GM12878 (cell line): Measurements from ENCODE around the gene SLC9A8. TPM values are rescaled to one million over a fixed set of nuclear protein-coding genes. Genes with fewer than 3 reads are reported as not detected.

Source experiments
- FOXK2 ChIP-seq: fragments of 450-650 bp; IDR thresholded peaks from 2 replicates; pipeline ENCODE4 v1.6.1; 2017; ENCODE audit warnings: mild to moderate bottlenecking, moderate library complexity
- LARP7 ChIP-seq: fragments of 450-650 bp; IDR thresholded peaks from 2 replicates; pipeline ENCODE4 v1.6.1; 2017; ENCODE audit warnings: mild to moderate bottlenecking
- MTA2 ChIP-seq: fragments of 450-650 bp; IDR thresholded peaks from 2 replicates; pipeline ENCODE4 v1.6.1; 2016; ENCODE audit warnings: low read depth, mild to moderate bottlenecking, moderate library complexity
- POLR2AphosphoS5 ChIP-seq: IDR thresholded peaks from 2 replicates; pipeline ENCODE4 v1.6.1; 2011; ENCODE audit warnings: mild to moderate bottlenecking, low read length, inconsistent platforms
- RUNX3 ChIP-seq: IDR thresholded peaks from 2 replicates; pipeline ENCODE4 v1.6.1; 2012; ENCODE audit warnings: low read length, inconsistent platforms
- polyA plus RNA-seq, 11 experiments: library from polyadenylated mRNA; depleted of rRNA in 4 of 11; unstranded in 6 of 11; stranded (reverse) in 5 of 11; fragments of >200 nt; fragmentation: Nextera tagmentation in 4 of 11; fragmentation: Illumina TruSeq in 1 of 11; extraction: Ambion mirVana in 4 of 11; extraction: Trizol in 1 of 11; gene quantifications; 1 replicate in 1 of 11; 2 replicates in 10 of 11; pipeline versions ENCODE4 v1.2.1 to v1.2.3, GENCODE V29; 2011 to 2016; ENCODE audit warnings: inconsistent platforms in 2 of 11, missing spikeins in 2 of 11, low read depth in 1 of 11
- total RNA-seq, 4 experiments: library from RNA; depleted of rRNA in 3 of 4; stranded (reverse); fragments of >200 nt in 3 of 4; fragmentation: Illumina TruSeq in 1 of 4; extraction: Trizol in 1 of 4; gene quantifications; 2 replicates each; pipeline versions ENCODE4 v1.2.1 to v1.2.3, GENCODE V29; 2013 to 2021
- TF ChIP-seq, protein P1 (sequence below): IDR thresholded peaks from 2 replicates; pipeline ENCODE4 v1.6.1; 2011; ENCODE audit warnings: mild to moderate bottlenecking, low read depth, low read length, moderate library complexity; ENCODE audit not compliant: insufficient replicate concordance
- TF ChIP-seq, protein P2 (sequence below): fragments of 450-650 bp; formaldehyde crosslinking; IDR thresholded peaks from 2 replicates; pipeline ENCODE4 v1.4.0; 2020; ENCODE audit warnings: mild to moderate bottlenecking, moderate library complexity
- TF ChIP-seq, protein P3 (sequence below): fragments of 450-650 bp; IDR thresholded peaks from 2 replicates; pipeline ENCODE4 v1.6.1; 2016; ENCODE audit warnings: mild to moderate bottlenecking, moderate library complexity, borderline replicate concordance
- TF ChIP-seq, protein P4 (sequence below): fragments of 450-650 bp; IDR thresholded peaks from 2 replicates; pipeline ENCODE4 v1.6.1; 2017; ENCODE audit warnings: antibody characterized with exemption, mild to moderate bottlenecking, moderate library complexity
- TF ChIP-seq, protein P5 (sequence below): fragments of 450-650 bp; IDR thresholded peaks from 2 replicates; pipeline ENCODE4 v1.6.1; 2017; ENCODE audit warnings: mild to moderate bottlenecking, moderate library complexity

Gene SLC9A8
- total and polyA plus RNA-seq, 10 of the 15 experiments (the other 5 are each of a cell fraction or from before 2014, with no cell fraction given): 0.40 to 15.5 (median 6.5) TPM

DNA sequence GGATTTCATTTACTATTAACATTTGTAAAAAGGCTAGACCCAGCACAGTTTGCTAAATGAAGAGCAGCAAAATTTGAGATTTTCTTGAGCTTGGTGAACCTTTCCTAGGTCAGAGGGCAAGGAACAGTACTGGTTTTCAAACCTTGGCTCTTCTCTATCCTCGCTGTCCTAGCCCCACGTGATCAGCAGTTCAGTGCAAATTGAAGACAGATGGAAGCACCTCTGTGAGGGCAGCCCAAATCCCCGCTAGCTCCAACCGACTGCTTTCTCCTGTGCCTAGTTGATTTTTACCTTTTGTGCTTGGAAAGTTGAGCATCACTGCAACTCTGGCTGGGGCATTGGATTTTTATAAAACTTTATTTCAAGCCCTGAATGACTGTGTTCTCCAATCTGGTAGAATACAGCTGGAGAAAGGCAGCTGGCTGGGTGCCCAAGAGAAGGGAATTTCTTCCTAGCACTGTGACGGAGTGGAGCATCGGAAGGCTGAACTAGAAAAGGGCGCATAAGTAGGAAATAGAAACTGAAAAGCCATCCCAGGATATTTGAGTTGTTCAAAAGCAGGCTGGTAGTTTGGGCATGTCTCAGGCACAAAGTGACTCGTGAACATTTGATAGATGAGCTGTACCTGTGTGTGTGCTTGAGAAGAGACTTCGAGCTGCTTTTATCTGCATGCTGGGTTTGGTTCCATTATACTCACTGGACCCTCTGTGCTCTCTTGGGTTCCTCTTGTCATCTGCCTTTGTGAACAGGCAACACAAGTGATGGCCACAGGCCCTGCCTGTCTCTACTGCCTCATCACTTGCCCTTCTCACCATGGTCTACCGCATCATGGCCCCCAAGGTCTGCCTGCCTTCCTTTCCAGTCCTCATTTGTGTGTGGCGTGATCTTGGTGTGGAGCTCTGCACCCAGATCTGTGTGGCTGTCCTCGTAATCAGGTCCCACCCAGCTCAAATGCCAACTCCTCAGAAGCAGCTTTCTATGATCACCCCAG lies 125.8 kb downstream of the SLC9A8 start (continued):
- TF ChIP-seq, protein P1, sequence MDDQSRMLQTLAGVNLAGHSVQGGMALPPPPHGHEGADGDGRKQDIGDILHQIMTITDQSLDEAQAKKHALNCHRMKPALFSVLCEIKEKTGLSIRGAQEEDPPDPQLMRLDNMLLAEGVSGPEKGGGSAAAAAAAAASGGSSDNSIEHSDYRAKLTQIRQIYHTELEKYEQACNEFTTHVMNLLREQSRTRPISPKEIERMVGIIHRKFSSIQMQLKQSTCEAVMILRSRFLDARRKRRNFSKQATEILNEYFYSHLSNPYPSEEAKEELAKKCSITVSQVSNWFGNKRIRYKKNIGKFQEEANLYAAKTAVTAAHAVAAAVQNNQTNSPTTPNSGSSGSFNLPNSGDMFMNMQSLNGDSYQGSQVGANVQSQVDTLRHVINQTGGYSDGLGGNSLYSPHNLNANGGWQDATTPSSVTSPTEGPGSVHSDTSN: no peak
- no peak for TF ChIP-seq MTA2
- TF ChIP-seq, protein P2, sequence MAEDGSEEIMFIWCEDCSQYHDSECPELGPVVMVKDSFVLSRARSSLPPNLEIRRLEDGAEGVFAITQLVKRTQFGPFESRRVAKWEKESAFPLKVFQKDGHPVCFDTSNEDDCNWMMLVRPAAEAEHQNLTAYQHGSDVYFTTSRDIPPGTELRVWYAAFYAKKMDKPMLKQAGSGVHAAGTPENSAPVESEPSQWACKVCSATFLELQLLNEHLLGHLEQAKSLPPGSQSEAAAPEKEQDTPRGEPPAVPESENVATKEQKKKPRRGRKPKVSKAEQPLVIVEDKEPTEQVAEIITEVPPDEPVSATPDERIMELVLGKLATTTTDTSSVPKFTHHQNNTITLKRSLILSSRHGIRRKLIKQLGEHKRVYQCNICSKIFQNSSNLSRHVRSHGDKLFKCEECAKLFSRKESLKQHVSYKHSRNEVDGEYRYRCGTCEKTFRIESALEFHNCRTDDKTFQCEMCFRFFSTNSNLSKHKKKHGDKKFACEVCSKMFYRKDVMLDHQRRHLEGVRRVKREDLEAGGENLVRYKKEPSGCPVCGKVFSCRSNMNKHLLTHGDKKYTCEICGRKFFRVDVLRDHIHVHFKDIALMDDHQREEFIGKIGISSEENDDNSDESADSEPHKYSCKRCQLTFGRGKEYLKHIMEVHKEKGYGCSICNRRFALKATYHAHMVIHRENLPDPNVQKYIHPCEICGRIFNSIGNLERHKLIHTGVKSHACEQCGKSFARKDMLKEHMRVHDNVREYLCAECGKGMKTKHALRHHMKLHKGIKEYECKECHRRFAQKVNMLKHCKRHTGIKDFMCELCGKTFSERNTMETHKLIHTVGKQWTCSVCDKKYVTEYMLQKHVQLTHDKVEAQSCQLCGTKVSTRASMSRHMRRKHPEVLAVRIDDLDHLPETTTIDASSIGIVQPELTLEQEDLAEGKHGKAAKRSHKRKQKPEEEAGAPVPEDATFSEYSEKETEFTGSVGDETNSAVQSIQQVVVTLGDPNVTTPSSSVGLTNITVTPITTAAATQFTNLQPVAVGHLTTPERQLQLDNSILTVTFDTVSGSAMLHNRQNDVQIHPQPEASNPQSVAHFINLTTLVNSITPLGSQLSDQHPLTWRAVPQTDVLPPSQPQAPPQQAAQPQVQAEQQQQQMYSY (CRISPR knock-in tag): no peak
- TF ChIP-seq, protein P3, sequence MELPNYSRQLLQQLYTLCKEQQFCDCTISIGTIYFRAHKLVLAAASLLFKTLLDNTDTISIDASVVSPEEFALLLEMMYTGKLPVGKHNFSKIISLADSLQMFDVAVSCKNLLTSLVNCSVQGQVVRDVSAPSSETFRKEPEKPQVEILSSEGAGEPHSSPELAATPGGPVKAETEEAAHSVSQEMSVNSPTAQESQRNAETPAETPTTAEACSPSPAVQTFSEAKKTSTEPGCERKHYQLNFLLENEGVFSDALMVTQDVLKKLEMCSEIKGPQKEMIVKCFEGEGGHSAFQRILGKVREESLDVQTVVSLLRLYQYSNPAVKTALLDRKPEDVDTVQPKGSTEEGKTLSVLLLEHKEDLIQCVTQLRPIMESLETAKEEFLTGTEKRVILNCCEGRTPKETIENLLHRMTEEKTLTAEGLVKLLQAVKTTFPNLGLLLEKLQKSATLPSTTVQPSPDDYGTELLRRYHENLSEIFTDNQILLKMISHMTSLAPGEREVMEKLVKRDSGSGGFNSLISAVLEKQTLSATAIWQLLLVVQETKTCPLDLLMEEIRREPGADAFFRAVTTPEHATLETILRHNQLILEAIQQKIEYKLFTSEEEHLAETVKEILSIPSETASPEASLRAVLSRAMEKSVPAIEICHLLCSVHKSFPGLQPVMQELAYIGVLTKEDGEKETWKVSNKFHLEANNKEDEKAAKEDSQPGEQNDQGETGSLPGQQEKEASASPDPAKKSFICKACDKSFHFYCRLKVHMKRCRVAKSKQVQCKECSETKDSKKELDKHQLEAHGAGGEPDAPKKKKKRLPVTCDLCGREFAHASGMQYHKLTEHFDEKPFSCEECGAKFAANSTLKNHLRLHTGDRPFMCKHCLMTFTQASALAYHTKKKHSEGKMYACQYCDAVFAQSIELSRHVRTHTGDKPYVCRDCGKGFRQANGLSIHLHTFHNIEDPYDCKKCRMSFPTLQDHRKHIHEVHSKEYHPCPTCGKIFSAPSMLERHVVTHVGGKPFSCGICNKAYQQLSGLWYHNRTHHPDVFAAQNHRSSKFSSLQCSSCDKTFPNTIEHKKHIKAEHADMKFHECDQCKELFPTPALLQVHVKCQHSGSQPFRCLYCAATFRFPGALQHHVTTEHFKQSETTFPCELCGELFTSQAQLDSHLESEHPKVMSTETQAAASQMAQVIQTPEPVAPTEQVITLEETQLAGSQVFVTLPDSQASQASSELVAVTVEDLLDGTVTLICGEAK: peak; percentile 47; the same call in 1 of the 2 replicates
- TF ChIP-seq, protein P4, sequence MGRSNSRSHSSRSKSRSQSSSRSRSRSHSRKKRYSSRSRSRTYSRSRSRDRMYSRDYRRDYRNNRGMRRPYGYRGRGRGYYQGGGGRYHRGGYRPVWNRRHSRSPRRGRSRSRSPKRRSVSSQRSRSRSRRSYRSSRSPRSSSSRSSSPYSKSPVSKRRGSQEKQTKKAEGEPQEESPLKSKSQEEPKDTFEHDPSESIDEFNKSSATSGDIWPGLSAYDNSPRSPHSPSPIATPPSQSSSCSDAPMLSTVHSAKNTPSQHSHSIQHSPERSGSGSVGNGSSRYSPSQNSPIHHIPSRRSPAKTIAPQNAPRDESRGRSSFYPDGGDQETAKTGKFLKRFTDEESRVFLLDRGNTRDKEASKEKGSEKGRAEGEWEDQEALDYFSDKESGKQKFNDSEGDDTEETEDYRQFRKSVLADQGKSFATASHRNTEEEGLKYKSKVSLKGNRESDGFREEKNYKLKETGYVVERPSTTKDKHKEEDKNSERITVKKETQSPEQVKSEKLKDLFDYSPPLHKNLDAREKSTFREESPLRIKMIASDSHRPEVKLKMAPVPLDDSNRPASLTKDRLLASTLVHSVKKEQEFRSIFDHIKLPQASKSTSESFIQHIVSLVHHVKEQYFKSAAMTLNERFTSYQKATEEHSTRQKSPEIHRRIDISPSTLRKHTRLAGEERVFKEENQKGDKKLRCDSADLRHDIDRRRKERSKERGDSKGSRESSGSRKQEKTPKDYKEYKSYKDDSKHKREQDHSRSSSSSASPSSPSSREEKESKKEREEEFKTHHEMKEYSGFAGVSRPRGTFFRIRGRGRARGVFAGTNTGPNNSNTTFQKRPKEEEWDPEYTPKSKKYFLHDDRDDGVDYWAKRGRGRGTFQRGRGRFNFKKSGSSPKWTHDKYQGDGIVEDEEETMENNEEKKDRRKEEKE: no peak
- TF ChIP-seq FOXK2: no peak
- TF ChIP-seq LARP7: no peak
- TF ChIP-seq, protein P5, sequence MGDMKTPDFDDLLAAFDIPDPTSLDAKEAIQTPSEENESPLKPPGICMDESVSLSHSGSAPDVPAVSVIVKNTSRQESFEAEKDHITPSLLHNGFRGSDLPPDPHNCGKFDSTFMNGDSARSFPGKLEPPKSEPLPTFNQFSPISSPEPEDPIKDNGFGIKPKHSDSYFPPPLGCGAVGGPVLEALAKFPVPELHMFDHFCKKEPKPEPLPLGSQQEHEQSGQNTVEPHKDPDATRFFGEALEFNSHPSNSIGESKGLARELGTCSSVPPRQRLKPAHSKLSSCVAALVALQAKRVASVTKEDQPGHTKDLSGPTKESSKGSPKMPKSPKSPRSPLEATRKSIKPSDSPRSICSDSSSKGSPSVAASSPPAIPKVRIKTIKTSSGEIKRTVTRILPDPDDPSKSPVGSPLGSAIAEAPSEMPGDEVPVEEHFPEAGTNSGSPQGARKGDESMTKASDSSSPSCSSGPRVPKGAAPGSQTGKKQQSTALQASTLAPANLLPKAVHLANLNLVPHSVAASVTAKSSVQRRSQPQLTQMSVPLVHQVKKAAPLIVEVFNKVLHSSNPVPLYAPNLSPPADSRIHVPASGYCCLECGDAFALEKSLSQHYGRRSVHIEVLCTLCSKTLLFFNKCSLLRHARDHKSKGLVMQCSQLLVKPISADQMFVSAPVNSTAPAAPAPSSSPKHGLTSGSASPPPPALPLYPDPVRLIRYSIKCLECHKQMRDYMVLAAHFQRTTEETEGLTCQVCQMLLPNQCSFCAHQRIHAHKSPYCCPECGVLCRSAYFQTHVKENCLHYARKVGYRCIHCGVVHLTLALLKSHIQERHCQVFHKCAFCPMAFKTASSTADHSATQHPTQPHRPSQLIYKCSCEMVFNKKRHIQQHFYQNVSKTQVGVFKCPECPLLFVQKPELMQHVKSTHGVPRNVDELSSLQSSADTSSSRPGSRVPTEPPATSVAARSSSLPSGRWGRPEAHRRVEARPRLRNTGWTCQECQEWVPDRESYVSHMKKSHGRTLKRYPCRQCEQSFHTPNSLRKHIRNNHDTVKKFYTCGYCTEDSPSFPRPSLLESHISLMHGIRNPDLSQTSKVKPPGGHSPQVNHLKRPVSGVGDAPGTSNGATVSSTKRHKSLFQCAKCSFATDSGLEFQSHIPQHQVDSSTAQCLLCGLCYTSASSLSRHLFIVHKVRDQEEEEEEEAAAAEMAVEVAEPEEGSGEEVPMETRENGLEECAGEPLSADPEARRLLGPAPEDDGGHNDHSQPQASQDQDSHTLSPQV: no peak
- no peak for TF ChIP-seq RUNX3
- TF ChIP-seq POLR2AphosphoS5: peak; percentile 51; the same call in 1 of the 2 replicates
